Keratinocyte (primary cell): Measurements from ENCODE around the gene GPATCH2. TPM values are rescaled to one million over a fixed set of nuclear protein-coding genes. Genes with fewer than 3 reads are reported as not detected.
A peak's percentile ranks its signal among the peaks of the same experiment; 100 is the strongest.

Experiments used
- DNase-seq: peaks from one replicate; pipeline ENCODE4 v3.0.0-alpha.2; 2011; ENCODE audit warnings: low read depth, missing footprints, low spot score
- FAIRE-seq: peaks from 2 replicates; lab custom pipeline; 2011; peaks lifted over from hg19 to GRCh38; lab: Jason Lieb, UNC
- H2AFZ ChIP-seq: 2 replicates; pipeline ENCODE4 v1.6.0; 2012; ENCODE audit warnings: low read length, control low read depth, inconsistent platforms; ENCODE audit not compliant: control insufficient read depth
- H3K27ac ChIP-seq: 2 replicates; pipeline ENCODE4 v1.5.1; 2011; ENCODE audit warnings: low read length; ENCODE audit not compliant: control insufficient read depth, insufficient read depth
- H3K27me3 ChIP-seq: 3 replicates; pipeline ENCODE4 v1.6.0; 2011; ENCODE audit warnings: low read length; ENCODE audit not compliant: control insufficient read depth, insufficient read depth; ENCODE audit errors: extremely low read depth
- H3K36me3 ChIP-seq, 2 experiments: 2 replicates in 1 of 2; 3 replicates in 1 of 2; pipeline ENCODE4 v1.5.1; 2011; ENCODE audit warnings: low read length in 2 of 2, mild to moderate bottlenecking in 1 of 2; ENCODE audit not compliant: control insufficient read depth in 2 of 2, insufficient read depth in 2 of 2; ENCODE audit errors: extremely low read depth in 1 of 2
- H3K4me1 ChIP-seq: 3 replicates; pipeline ENCODE4 v1.5.1; 2011; ENCODE audit warnings: low read length; ENCODE audit not compliant: control insufficient read depth, insufficient read depth; ENCODE audit errors: extremely low read depth
- H3K4me2 ChIP-seq: 3 replicates; pipeline ENCODE4 v1.6.0; 2011; ENCODE audit warnings: low read depth, low read length; ENCODE audit not compliant: control insufficient read depth, insufficient read depth; ENCODE audit errors: extremely low read depth
- H3K4me3 ChIP-seq, 3 experiments: fragments of 200-600 bp in 1 of 3; sonication (generic) in 1 of 3; 2 replicates in 2 of 3; 3 replicates in 1 of 3; pipeline ENCODE4 v1.5.1; 2011 to 2016; ENCODE audit warnings: low read length in 3 of 3, mild to moderate bottlenecking in 3 of 3, control low read depth in 2 of 3, inconsistent platforms in 1 of 3, low read depth in 1 of 3, mixed read lengths in 1 of 3, mixed run types in 1 of 3, moderate library complexity in 1 of 3; ENCODE audit not compliant: control insufficient read depth in 2 of 3, insufficient read depth in 2 of 3; ENCODE audit errors: extremely low read depth in 1 of 3
- H3K79me2 ChIP-seq: 2 replicates; pipeline ENCODE4 v1.6.0; 2012; ENCODE audit warnings: low read length; ENCODE audit not compliant: control insufficient read depth, insufficient read depth
- H3K9ac ChIP-seq: 3 replicates; pipeline ENCODE4 v1.6.0; 2011; ENCODE audit warnings: low read length; ENCODE audit not compliant: control insufficient read depth, insufficient read depth; ENCODE audit errors: extremely low read depth
- H3K9me1 ChIP-seq: 3 replicates; pipeline ENCODE4 v1.6.0; 2011; ENCODE audit warnings: low read length; ENCODE audit not compliant: control insufficient read depth, insufficient read depth; ENCODE audit errors: extremely low read depth
- H3K9me3 ChIP-seq: 2 replicates; pipeline ENCODE4 v1.5.1; 2012; ENCODE audit warnings: low read depth, low read length; ENCODE audit not compliant: control insufficient read depth
- H4K20me1 ChIP-seq: 3 replicates; pipeline ENCODE4 v1.6.0; 2011; ENCODE audit warnings: low read length; ENCODE audit not compliant: control insufficient read depth, insufficient read depth; ENCODE audit errors: extremely low read depth
- CTCF ChIP-seq, 3 experiments: IDR thresholded peaks in 1 of 3; conservative IDR thresholded peaks in 1 of 3; optimal IDR thresholded peaks in 1 of 3; 2 replicates in 2 of 3; 3 replicates in 1 of 3; pipeline versions ENCODE3 to v1.5.1; 2011; ENCODE audit warnings: low read length in 3 of 3, mild to moderate bottlenecking in 3 of 3, moderate library complexity in 2 of 3, control low read depth in 1 of 3, inconsistent platforms in 1 of 3; ENCODE audit not compliant: insufficient read depth in 2 of 3; ENCODE audit errors: extremely low read depth in 1 of 3
- EZH2 ChIP-seq: IDR thresholded peaks from one replicate; pipeline ENCODE4 v1.6.1; 2012; ENCODE audit warnings: inconsistent platforms, mild to moderate bottlenecking, low read length, moderate library complexity
- dilution Hi-C: fragments of 300-500 bp; cut with MboI; formaldehyde crosslinking; loops from one replicate; pipeline ENCODE4 v1.7.0; 2020; ENCODE audit warnings: low sequenced_read_pairs; ENCODE audit not compliant: extremely low pct_ligation_motif_present
- polyA plus RNA-seq, 5 experiments: library from polyadenylated mRNA; depleted of rRNA in 3 of 5; stranded (reverse) in 3 of 5; stranded (forward) in 1 of 5; unstranded in 1 of 5; fragments of >200 nt; gene quantifications; 1 replicate in 1 of 5; 2 replicates in 3 of 5; 3 replicates in 1 of 5; pipeline versions ENCODE4 v1.2.1 to v1.2.3, GENCODE V29; 2011 to 2012; ENCODE audit warnings: missing spikeins in 2 of 5, low read depth in 1 of 5, low replicate concordance in 1 of 5

GPATCH2 gene
- polyA plus RNA-seq, 1 donor (not counting 4 experiments of a cell fraction or from before 2014, with no cell fraction given): 15.7 TPM

- peaks cover 20% of the 10 kb centered on the region for H3K79me2 ChIP-seq
Observed at GRCh38 chr1:217614200-217614712, 16.6 kb downstream of the GPATCH2 start.

GRCh38 chr1:217605390-217605789 is 25.5 kb downstream of the GPATCH2 start:
- TF ChIP-seq CTCF (optimal IDR thresholded peaks at IDR 0.05 in 1 of 3, IDR thresholded peaks at IDR 0.05 in 1 of 3, conservative IDR thresholded peaks at IDR 0.05 in 1 of 3; ENCODE audit: extremely low read depth in 1 of 3, insufficient read depth in 2 of 3, low read length in 3 of 3) (no peak), EZH2 (no peak)
- Histone ChIP-seq H3K27ac (no peak overlapping the region), H3K4me3 (no peak overlapping the region), H4K20me1 (no peaks in the 10 kb centered on the region), H3K9ac (no peak overlapping the region), H3K79me2 (no peaks in the 10 kb centered on the region), H3K9me1 (no peaks in the 10 kb centered on the region), H3K4me2 (no peak overlapping the region), H3K9me3 (no peaks in the 10 kb centered on the region), H2AFZ (no peak overlapping the region), H3K36me3 (peaks cover 0 to 2% of the 10 kb centered on the region in 2 experiments), H3K27me3 (no peaks in the 10 kb centered on the region), H3K4me1 (no peaks in the 10 kb centered on the region)
- no peak for DNase-seq
- no peak for FAIRE-seq
- dilution Hi-C loops: no loop called here

More at GRCh38 chr1:217614200-217614712, 16.6 kb downstream of the GPATCH2 start:
- TF ChIP-seq EZH2 (no peak), CTCF (optimal IDR thresholded peaks at IDR 0.05 in 1 of 3, IDR thresholded peaks at IDR 0.05 in 1 of 3, conservative IDR thresholded peaks at IDR 0.05 in 1 of 3; ENCODE audit: extremely low read depth in 1 of 3, insufficient read depth in 2 of 3, low read length in 3 of 3) (no peak)
- Histone ChIP-seq H3K9ac (no peak overlapping the region), H3K27me3 (no peaks in the 10 kb centered on the region), H2AFZ (no peak overlapping the region), H3K4me1 (no peaks in the 10 kb centered on the region), H3K9me3 (no peaks in the 10 kb centered on the region), H3K4me2 (no peak overlapping the region), H3K27ac (no peak overlapping the region), H3K36me3 (peaks cover 4 to 5% of the 10 kb centered on the region in 2 experiments), H3K4me3 (no peak overlapping the region), H4K20me1 (no peaks in the 10 kb centered on the region), H3K9me1 (no peaks in the 10 kb centered on the region)
- dilution Hi-C loops: no loop called here
- DNase-seq (no peak), FAIRE-seq (peak; percentile 46)
